T-helper 1 cell (primary cell): Measurements from ENCODE around the gene B4GALNT1.
"Not testable (repeated sequence)": the region's sequence is repeated elsewhere in the genome, so short reads cannot be mapped to it uniquely, and the experiment has no call there.

Source experiments
- DNase-seq, 5 donors: peaks; one replicate each; pipeline ENCODE4 v3.0.0-alpha.2; 2012 to 2020

B4GALNT1 gene

GRCh38 chr12:57636731-57637130, 3.7 kb upstream of the B4GALNT1 start:
- DNase-seq: not testable (repeated sequence)

DNA sequence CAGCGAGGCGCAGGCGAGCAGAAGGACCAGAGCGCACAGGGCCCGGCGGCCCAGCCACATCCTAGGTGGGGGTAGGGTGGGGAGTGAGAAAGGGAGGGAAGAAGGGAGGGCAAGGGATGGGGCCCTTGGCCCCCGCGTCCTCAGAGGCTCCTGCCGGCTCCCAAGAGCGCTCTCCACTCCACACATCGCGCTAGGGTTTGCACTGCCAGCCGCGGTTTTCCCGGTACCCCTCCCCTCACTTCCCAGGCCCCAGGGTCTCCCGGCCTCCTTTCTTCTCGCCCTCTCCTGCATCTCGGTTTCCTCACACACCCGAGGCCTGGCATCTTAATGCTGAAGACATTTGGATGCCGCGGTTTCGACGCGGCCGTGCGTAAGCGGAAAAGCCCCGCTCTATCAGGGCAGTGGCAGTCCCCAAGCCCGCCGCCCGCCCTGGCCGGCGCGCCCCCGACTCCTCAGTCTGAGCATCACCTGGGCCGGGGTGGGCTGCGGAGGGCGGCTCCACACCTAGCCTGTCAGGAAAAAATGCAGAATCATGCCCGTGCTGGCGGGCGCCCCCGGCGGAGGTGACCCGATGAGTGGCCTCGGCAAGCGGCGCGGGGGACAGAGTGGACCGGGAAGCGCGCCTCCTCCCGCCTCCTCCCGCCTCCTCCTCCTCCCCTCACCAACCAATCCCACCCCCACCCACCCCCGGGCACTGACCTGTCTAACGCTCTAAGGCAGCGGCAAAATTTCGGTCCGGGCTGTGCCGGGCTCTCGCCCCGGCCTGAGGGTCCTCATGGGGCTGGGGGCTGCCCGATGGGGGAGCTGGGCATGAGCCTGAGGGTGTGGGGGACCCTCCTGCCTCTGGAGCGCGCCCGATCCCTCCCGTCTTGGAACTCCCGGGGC, 686 bp downstream of the B4GALNT1 start:
- DNase-seq: peak in 1 of 5 donors; percentile 33

- DNase-seq: no peak
These were observed 1.4 kb downstream of the B4GALNT1 start for GRCh38 chr12:57631566-57632072.

DNA sequence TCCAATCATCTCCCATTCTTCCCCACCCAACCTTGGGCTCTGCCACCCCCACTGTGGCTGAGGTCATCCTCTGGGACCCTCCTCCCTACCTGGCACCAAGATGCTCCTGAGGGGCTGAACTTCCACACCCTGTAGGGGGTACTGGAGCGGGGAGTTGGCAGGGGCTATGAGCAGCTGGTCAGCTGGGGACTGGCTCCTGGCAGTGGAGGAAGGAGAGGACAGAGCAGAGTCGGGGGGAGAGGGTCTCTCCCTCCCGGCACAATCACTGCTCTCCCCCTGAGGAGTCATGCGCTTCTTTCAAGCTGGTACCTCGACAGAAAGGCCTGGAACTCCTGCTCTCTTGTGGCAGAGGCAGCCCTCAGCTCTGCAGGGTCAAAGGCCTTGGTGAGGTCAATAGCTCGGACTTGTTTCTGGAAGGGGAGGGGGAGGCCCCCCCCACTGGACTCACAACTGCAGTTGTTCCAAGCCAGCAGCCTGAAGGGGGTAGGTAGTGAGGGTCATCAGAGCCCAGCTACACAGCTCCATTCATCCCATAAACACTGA, 2.0 kb downstream of the B4GALNT1 start:
- no peak for DNase-seq

DNA sequence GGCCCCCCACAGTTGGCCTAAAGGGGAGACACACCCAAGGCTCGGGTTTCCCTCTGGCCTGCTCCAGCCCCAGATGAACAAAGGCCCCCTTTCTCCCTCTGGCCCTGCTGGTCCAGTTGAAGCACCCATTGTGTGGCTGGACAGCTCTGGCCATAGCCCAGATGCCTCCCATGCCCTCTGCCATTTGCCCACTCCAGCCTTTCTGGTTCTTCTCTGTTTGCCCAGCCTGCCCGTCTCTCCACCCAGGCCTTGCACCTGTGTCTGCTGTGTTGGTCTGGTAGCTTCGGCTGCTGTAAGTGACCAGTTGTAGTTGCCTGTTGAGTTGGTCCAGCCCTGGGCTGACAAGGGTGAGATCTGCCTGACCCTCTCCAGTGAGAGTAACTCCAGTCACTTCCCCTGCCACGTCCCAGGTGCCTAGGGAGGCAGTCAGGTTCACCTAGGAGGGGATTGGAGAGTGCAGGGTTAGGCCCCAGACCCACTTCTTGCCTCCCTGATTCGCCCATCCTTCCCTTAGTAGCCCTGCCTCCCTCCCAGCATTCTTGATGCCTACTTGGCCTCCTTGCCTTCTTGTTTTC, 3.0 kb downstream of the B4GALNT1 start:
- no peak for DNase-seq

DNA sequence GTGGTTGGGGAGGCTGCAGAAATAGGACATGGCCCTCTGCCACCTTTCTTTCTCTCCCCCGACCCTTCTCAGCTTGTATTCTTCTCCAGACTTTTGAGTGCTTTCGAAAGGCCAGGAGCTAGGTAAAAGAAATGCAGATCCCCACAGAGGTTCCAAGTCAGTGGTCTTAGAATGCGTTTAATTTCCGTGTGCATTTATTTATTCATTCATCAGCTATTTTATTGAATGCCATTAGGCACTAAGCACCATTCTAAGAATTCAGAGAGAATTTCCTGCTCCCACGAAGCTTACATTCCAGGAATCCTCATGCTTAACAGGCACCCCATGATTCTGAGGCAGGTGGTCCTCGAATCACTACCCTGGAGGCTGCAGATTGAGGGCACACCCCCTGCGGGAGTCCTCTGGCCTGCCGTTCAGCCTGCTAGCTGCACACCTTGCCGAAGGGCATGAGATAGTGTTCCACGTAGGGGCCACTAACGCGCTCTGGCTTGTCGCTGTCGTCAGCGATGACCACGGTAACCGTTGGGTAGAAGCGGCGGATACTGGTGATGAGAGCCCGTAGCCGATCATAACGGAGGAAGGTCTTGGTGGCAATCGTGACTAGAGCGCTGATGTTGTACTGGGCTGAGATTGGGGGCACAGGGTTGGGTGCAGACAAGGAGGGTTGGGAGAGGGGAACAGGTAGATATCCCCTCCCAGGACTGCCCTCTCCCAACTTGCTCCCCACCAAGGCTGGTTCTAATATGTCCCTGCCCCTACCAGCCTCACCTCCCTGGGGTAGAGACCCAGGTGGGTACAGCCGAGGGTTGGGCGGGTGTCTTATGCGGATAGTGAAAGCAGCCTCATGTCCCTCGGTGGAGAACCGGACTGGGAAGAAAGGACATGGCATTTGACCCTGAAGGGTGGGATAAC, 4.5 kb downstream of the B4GALNT1 start:
- no peak for DNase-seq

- DNase-seq: peak in 1 of 5 donors; percentile 25
These were observed 5.3 kb downstream of the B4GALNT1 start for GRCh38 chr12:57627501-57628279.

DNA sequence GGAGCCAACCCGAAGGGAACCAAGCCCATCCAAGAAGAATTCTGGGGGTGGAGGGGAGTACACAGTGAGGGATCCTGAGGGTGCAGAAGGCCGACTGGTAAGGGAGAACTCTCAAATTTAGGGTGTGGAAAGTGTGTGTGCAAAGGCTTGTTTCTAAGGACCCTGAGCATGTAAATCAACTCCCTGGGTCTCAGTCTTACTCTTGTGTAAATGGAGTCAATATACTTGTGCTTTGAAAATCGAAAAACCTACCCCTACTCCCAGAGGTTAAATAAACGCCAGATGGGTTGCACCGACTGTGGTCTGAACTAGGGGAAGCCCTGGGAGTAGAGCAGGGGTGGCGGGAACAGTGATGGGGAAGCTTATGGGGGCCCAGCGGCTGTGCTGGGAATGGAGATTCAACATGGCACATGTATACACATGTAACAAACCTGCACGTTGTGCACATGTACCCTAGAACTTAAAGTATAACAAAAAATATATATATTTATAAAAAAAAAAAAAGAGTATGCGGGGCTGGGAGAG, 6.0 kb downstream of the B4GALNT1 start:
- no peak for DNase-seq

DNA sequence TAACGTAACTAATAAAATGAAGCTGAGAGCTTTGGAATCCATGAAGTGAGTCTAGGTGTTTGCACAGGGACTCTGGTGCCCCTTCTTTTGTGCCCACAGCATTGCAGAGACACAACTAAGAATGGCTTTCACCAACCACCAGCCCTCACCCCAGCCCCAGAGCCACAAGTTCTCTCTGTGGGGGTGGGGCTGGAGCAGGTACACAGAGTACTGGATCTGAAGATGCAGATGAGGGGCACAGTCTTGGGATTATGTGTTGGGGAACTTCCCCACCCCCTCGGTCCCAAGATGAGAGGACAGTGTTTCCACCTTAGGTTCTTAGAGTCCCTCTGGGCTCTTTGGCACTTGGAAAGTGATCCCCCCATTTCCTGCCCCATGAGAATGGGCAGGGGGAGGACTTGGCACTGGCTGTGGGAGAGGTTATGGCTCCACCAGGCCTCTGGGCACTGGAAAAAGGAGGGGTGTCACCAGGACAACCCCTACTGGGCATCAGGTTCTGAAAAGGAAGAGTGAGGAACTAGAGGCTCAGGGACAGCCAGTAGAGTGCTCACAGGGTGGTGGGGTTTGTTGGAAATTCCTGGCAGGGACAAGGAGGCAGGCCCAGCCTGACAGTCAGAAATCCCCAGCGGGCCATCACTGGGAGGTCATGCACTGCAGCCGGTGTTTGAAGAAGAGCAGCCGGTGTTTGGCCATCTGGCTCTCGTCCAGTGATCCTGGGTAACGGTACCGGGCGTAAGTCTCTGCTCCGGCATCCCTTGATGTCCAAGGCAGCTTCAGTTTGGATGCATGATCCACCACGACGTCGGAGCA, 6.7 kb downstream of the B4GALNT1 start:
- no peak for DNase-seq

DNA sequence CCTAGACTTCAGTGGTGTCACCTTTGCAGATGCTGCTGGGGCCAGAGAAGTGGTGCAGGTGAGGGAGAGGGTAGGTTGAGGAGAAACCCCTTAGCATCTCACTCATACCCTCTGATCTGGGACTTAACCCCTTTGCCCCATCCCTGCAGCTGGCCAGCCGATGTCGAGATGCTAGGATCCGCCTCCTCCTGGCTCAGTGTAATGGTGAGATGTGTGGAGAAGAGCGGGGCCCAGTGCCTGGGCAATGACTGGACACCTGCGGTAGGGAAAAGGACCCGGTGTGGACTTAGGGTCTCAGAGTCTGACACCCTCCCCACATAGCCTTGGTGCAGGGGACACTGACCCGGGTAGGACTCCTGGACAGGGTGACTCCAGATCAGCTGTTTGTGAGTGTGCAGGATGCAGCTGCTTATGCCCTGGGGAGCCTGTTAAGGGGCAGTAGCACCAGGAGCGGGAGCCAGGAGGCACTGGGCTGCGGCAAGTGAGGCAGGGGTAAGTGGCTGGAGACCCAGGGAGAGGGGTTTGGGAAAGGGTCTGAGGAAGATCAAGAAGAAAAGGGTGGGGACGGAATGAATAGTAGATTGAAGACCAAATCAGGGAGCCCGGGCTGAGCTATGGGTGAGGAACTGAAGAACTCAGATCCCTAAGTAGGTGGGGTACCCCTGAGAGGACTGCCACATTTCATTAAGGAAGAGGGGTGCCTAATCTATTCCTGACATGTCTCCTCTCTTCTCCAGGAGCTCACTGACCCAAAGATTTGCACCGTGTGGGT, 7.6 kb downstream of the B4GALNT1 start:
- no peak for DNase-seq

GRCh38 chr12:57624441-57625220, 8.4 kb downstream of the B4GALNT1 start:
- no peak for DNase-seq

DNA sequence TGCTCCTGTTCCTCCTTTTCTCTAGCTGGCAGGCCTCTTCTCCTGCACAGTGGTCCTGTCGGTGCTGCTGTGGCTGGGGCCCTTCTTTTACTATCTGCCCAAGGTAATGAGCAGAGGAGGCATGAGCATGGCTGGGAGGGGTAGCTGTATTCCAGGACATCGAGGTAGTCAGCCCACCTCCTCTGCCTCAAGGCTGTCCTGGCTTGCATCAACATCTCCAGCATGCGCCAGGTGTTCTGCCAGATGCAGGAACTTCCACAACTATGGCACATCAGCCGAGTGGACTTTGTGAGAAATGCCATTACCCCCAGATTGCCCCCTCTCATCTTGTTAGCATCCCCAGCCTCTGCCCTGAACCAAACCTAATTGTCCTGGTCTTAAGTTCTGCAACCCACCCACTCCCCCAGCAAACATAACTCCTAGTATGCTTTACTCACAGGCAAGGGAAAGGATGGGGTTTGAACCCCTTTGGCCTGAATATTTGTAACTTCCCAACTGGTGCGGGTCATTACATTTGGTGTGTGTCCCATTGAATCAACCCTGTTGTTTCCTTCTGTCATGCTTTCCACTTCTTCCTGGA, 9.1 kb downstream of the B4GALNT1 start:
- DNase-seq: no peak

- no peak for DNase-seq
These were observed 9.6 kb downstream of the B4GALNT1 start for GRCh38 chr12:57623385-57623784.

GRCh38 chr12:57622293-57623245, 10.4 kb downstream of the B4GALNT1 start:
- no peak for DNase-seq

GRCh38 chr12:57621497-57622292, 11.3 kb downstream of the B4GALNT1 start:
- DNase-seq: peak in 4 of 5 donors; percentile 38 to 48 (median 42)

DNA sequence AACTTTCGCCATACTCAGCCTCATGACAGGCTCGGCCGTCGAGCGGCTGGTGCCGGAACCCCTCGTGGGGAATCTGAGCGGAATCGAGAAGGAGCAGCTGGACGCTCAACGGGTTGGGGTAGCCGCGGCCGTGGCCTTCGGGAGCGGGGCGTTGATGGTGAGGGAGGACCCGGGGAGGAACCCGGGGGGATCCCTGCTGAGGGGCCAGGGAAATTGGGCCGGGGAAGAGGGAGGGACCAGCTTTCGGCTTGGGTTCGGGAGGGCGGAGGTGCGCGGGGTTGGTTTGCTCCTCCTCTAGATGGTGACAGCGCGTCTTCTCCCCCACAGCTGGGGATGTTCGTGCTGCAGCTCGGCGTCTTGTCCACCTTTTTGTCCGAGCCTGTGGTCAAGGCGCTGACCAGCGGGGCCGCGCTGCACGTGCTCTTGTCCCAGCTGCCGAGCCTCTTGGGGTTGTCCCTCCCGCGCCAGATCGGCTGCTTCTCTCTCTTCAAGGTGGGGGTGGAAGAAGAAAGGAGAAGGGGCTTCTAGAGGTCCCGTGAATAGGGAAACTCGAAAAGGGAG, 12.0 kb downstream of the B4GALNT1 start:
- DNase-seq: no peak
